Psoas muscle (tissue), 8 donors: ENCODE data around the gene S100P. TPM values are rescaled to one million over a fixed set of nuclear protein-coding genes. Genes with fewer than 3 reads are reported as not detected.
A peak's percentile ranks its signal among the peaks of the same experiment; 100 is the strongest.

Experiments
- ATAC-seq, 4 donors: fragments of 200-7000 bp; cut with Tn5 transposase; one replicate each; pipeline ENCODE4 v1.9.1; 2020; ENCODE audit warnings: moderate library complexity in 3 of 4, mild to moderate bottlenecking in 2 of 4
- DNase-seq, 2 donors: peaks; one replicate each; pipeline ENCODE4 v3.0.0-alpha.2; 2020
- H3K27ac ChIP-seq: fragments of 200-600 bp; one replicate; pipeline ENCODE4 v1.8.0; 2022
- H3K27me3 ChIP-seq, 3 donors: fragments of 200-600 bp in 1 of 3; one replicate each; pipeline versions ENCODE4 v1.6.1 to v1.8.0; 2013 to 2022; ENCODE audit warnings: low read length in 2 of 3, mild to moderate bottlenecking in 2 of 3, moderate library complexity in 1 of 3; ENCODE audit not compliant: insufficient read depth in 3 of 3
- H3K36me3 ChIP-seq, 2 donors: fragments of 200-600 bp in 1 of 2; one replicate each; pipeline versions ENCODE4 v1.6.1 to v1.8.0; 2013 to 2022; ENCODE audit warnings: low read depth in 1 of 2, mild to moderate bottlenecking in 1 of 2, moderate library complexity in 1 of 2; ENCODE audit not compliant: insufficient read depth in 1 of 2
- H3K4me1 ChIP-seq: fragments of 200-600 bp; one replicate; pipeline ENCODE4 v1.8.0; 2022
- H3K4me3 ChIP-seq: fragments of 200-600 bp; one replicate; pipeline ENCODE4 v1.8.0; 2022; ENCODE audit warnings: mild to moderate bottlenecking
- H3K9me3 ChIP-seq: fragments of 200-600 bp; one replicate; pipeline ENCODE4 v1.8.0; 2022
- CTCF ChIP-seq: fragments of 200-600 bp; IDR thresholded peaks from one replicate; pipeline ENCODE4 v1.8.0; 2022; ENCODE audit warnings: antibody characterized with exemption
- WGBS, 3 donors: extraction: QIAGEN DNeasy Blood & Tissue Kit; methylation state at CpG; one replicate each; pipeline versions ENCODE4 v1.1.6 to v1.1.7; 2013; 5-methylcytosine and 5-hydroxymethylcytosine counted together
- intact Hi-C, 2 donors: fragments of 100-400 bp; cut with DNase I; formaldehyde crosslinking; loops; one replicate each; pipeline versions ENCODE4 v1.11.0 to v1.14.2; 2022
- polyA plus RNA-seq, 3 donors: library from polyadenylated mRNA; stranded (reverse); fragments of 200-250 nt; gene quantifications; one replicate each; pipeline ENCODE4 v1.2.3, GENCODE V29; 2013
- total RNA-seq, 4 donors: library from RNA; stranded (reverse); fragmentation: NEBNext Ultra II Directional in 2 of 4; extraction: Animal tissue kit (Norgen Biotek cat#: 25700) in 2 of 4; gene quantifications; one replicate each; pipeline versions ENCODE4 v1.2.1 to v1.2.4, GENCODE V29; 2021 to 2023
- donor health status: healthy with polysubstance abuse.
- donor health status: DM: no; HTN: no; CAD: no; lungs with moderate emphysema.
- donor health status: Bipolar disorder and iron deficiency.
- donor health status: healthy.
- donor health status: DM: yes; HTN: yes; CAD: no.
- donor health status: DM: no; HTN: no; CAD: no.
- donor health status: DM: no; HTN: no; CAD: no.
- donor health status: DM: yes; HTN: yes; CAD: no.

S100P gene
- total and polyA plus RNA-seq, 7 donors: 0.34 to 1.5 (median 0.36) TPM; not detected in 1

- DNase-seq: no peak
- no peaks in the 10 kb centered on the region for H3K27me3 ChIP-seq
- H3K4me1 ChIP-seq: peaks cover 4% of the 10 kb centered on the region
- no peak overlapping the region for H3K4me3 ChIP-seq
- no peaks in the 10 kb centered on the region for H3K9me3 ChIP-seq
- 34 to 73% (median 53%) methylated on average over 29 to 31 of the region's 31 CpGs for WGBS, 3 donors
- H3K36me3 ChIP-seq: no peaks in the 10 kb centered on the region
- intact Hi-C loops: loop anchor here in 1 of 2 donors (10.0 kb wide), 1 partner anchor 1877 kb away; no protein-coding TSS in a partner anchor
- no peak for TF ChIP-seq CTCF
- peak in 3 of 4 donors; percentile 32 to 63 (median 44) for ATAC-seq
- H3K27ac ChIP-seq: no peak overlapping the region
These were observed 33.6 kb downstream of the S100P start for GRCh38 chr4:6727081-6727942.

- Histone ChIP-seq H3K27ac (no peak overlapping the region), H3K4me3 (no peak overlapping the region), H3K9me3 (no peaks in the 10 kb centered on the region), H3K4me1 (peaks cover 10% of the 10 kb centered on the region), H3K36me3 (no peaks in the 10 kb centered on the region), H3K27me3 (no peaks in the 10 kb centered on the region)
- DNase-seq: no peak
- WGBS, 3 donors: 71 to 89% (median 83%) methylated on average over 3 of the region's 3 CpGs
- TF ChIP-seq CTCF: no peak
- intact Hi-C loops: loop anchor here in 1 of 2 donors (10.0 kb wide), 1 partner anchor 1877 kb away; no protein-coding TSS in a partner anchor
- no peak for ATAC-seq
These were observed 34.2 kb downstream of the S100P start for GRCh38 chr4:6727943-6728250.

GRCh38 chr4:6728320-6729029 lies 34.8 kb downstream of the S100P start:
- Histone ChIP-seq H3K9me3 (no peaks in the 10 kb centered on the region), H3K27me3 (no peaks in the 10 kb centered on the region), H3K27ac (no peak overlapping the region), H3K4me3 (no peak overlapping the region), H3K36me3 (no peaks in the 10 kb centered on the region), H3K4me1 (peaks cover 12% of the 10 kb centered on the region)
- WGBS, 3 donors: 64 to 80% (median 78%) methylated on average over 15 of the region's 15 CpGs
- DNase-seq: no peak
- ATAC-seq: no peak
- TF ChIP-seq CTCF: no peak
- intact Hi-C loops: loop anchor here in 1 of 2 donors (10.0 kb wide), 1 partner anchor 1876 kb away; no protein-coding TSS in a partner anchor

GRCh38 chr4:6730603-6731317 lies 37.1 kb downstream of the S100P start:
- ATAC-seq: no peak
- intact Hi-C loops: loop anchor here (5.0 kb wide), 1 partner anchor 37 kb away; no protein-coding TSS in a partner anchor
- no peaks in the 10 kb centered on the region for H3K27me3 ChIP-seq
- peaks cover 12% of the 10 kb centered on the region for H3K4me1 ChIP-seq
- no peak overlapping the region for H3K4me3 ChIP-seq
- H3K9me3 ChIP-seq: no peaks in the 10 kb centered on the region
- WGBS, 3 donors: 70 to 77% (median 71%) methylated on average over 20 of the region's 20 CpGs
- no peak for DNase-seq
- TF ChIP-seq CTCF: no peak
- no peak overlapping the region for H3K27ac ChIP-seq
- H3K36me3 ChIP-seq: no peaks in the 10 kb centered on the region
